SK-N-SH (cell line): ENCODE measurements around the gene FBH1. TPM values are rescaled to one million over a fixed set of nuclear protein-coding genes. Genes with fewer than 3 reads are reported as not detected.
A peak's percentile ranks its signal among the peaks of the same experiment; 100 is the strongest.

ENCODE experiments used
- CTCF ChIA-PET: fragments of 300-600, 350-600 bp; formaldehyde crosslinking; extraction: SDS; loops from one replicate; lab custom pipeline; 2021; lab: Yijun Ruan, JAX
- POLR2A ChIA-PET: fragments of 350-600 bp; sonication (Branson Sonifier 250); formaldehyde crosslinking; extraction: SDS; loops from one replicate; lab custom pipeline; 2020; ENCODE audit warnings: antibody characterized with exemption, inconsistent platforms; lab: Yijun Ruan, JAX
- DNase-seq: peaks from one replicate; pipeline ENCODE4 v3.0.0; 2012
- H2AFZ ChIP-seq: fragments of 200-600 bp; sonication (generic); 2 replicates; pipeline ENCODE4 v1.8.1; 2016; ENCODE audit warnings: antibody characterized with exemption, mild to moderate bottlenecking, low read depth
- H3F3A ChIP-seq: fragments of 200-600 bp; sonication (generic); replicated peaks from 2 replicates; pipeline ENCODE3; 2016; ENCODE audit warnings: antibody characterized with exemption, mild to moderate bottlenecking; ENCODE audit not compliant: insufficient read depth
- H3K27ac ChIP-seq, 2 experiments: fragments of 200-500 bp in 1 of 2; fragments of 200-600 bp in 1 of 2; sonication (Bioruptor generic) in 1 of 2; sonication (generic), shearing (Covaris generic) in 1 of 2; 2 replicates each; pipeline versions ENCODE4 v1.5.1 to v1.6.1; 2014 to 2016; ENCODE audit warnings: low read depth in 2 of 2, inconsistent platforms in 1 of 2, low read length in 1 of 2, mild to moderate bottlenecking in 1 of 2, mixed read lengths in 1 of 2
- H3K27me3 ChIP-seq: fragments of 200-600 bp; sonication (generic), shearing (Covaris generic); 2 replicates; pipeline ENCODE4 v1.6.1; 2016; ENCODE audit warnings: mixed run types; ENCODE audit not compliant: insufficient read depth
- H3K36me3 ChIP-seq, 2 experiments: fragments of 200-500 bp in 1 of 2; fragments of 200-600 bp in 1 of 2; sonication (Bioruptor generic) in 1 of 2; sonication (generic) in 1 of 2; replicated peaks in 1 of 2; 2 replicates each; pipeline versions ENCODE3 to v1.5.1; 2014 to 2016; ENCODE audit warnings: low read length in 1 of 2, mild to moderate bottlenecking in 1 of 2; ENCODE audit not compliant: insufficient read depth in 2 of 2, control insufficient read depth in 1 of 2
- H3K4me1 ChIP-seq, 2 experiments: fragments of 200-500 bp in 1 of 2; fragments of 200-600 bp in 1 of 2; sonication (Bioruptor generic) in 1 of 2; sonication (generic), shearing (Covaris generic) in 1 of 2; 2 replicates each; pipeline versions ENCODE4 v1.5.1 to v1.6.1; 2014 to 2016; ENCODE audit warnings: low read depth in 1 of 2, low read length in 1 of 2, mixed run types in 1 of 2; ENCODE audit not compliant: insufficient read depth in 2 of 2, control insufficient read depth in 1 of 2
- H3K4me2 ChIP-seq: fragments of 200-600 bp; sonication (generic), shearing (Covaris generic); 2 replicates; pipeline ENCODE4 v1.6.1; 2017; ENCODE audit warnings: mixed run types
- H3K4me3 ChIP-seq, 2 experiments: fragments of 200-500 bp in 1 of 2; fragments of 200-600 bp in 1 of 2; sonication (Bioruptor generic) in 1 of 2; sonication (generic), shearing (Covaris generic) in 1 of 2; 2 replicates each; pipeline versions ENCODE4 v1.5.1 to v1.8.1; 2014 to 2016; ENCODE audit warnings: low read depth in 2 of 2, inconsistent platforms in 1 of 2, low read length in 1 of 2, mild to moderate bottlenecking in 1 of 2, mixed read lengths in 1 of 2, moderate library complexity in 1 of 2
- H3K79me2 ChIP-seq: fragments of 200-600 bp; sonication (generic); 2 replicates; pipeline ENCODE4 v1.8.1; 2017; ENCODE audit warnings: mild to moderate bottlenecking; ENCODE audit not compliant: insufficient read depth
- H3K9ac ChIP-seq: fragments of 200-600 bp; sonication (generic); 2 replicates; pipeline ENCODE4 v1.6.1; 2017; ENCODE audit warnings: mixed run types
- H3K9me2 ChIP-seq: fragments of 200-600 bp; sonication (generic); 2 replicates; pipeline ENCODE4 v1.6.1; 2017; ENCODE audit warnings: mixed run types
- H3K9me3 ChIP-seq: fragments of 200-600 bp; sonication (generic); 2 replicates; pipeline ENCODE4 v1.6.1; 2017; ENCODE audit warnings: mixed run types, mild to moderate bottlenecking, moderate library complexity
- H4K20me1 ChIP-seq: fragments of 200-600 bp; sonication (generic); 2 replicates; pipeline ENCODE4 v1.6.1; 2017; ENCODE audit warnings: mild to moderate bottlenecking, mixed run types; ENCODE audit not compliant: insufficient read depth
- CHD2 ChIP-seq: fragments of 150-350 bp; IDR thresholded peaks from 2 replicates; pipeline ENCODE4 v1.6.1; 2018; ENCODE audit warnings: low read length; ENCODE audit not compliant: partially characterized antibody
- FOXM1 ChIP-seq: IDR thresholded peaks from 2 replicates; pipeline ENCODE4 v1.4.0; 2012; ENCODE audit warnings: low read depth, mild to moderate bottlenecking
- JUND ChIP-seq: IDR thresholded peaks from 2 replicates; pipeline ENCODE4 v1.4.0; 2012
- MEF2A ChIP-seq: IDR thresholded peaks from 2 replicates; pipeline ENCODE4 v1.4.0; 2012; ENCODE audit warnings: low read depth, borderline replicate concordance
- MXI1 ChIP-seq: IDR thresholded peaks from 2 replicates; pipeline ENCODE4 v1.6.1; 2012; ENCODE audit warnings: mild to moderate bottlenecking, low read depth, low read length, improper control_type of control experiment
- POLR2AphosphoS5 ChIP-seq: IDR thresholded peaks from 2 replicates; pipeline ENCODE4 v1.6.1; 2012; ENCODE audit warnings: low read depth, low read length
- RXRA ChIP-seq: IDR thresholded peaks from 2 replicates; pipeline ENCODE4 v1.4.0; 2012; ENCODE audit warnings: low read depth, mild to moderate bottlenecking, borderline replicate concordance
- TAF1 ChIP-seq: IDR thresholded peaks from 2 replicates; pipeline ENCODE4 v1.6.1; 2012; ENCODE audit warnings: low read depth, mild to moderate bottlenecking, low read length, moderate library complexity, borderline replicate concordance
- YY1 ChIP-seq: IDR thresholded peaks from 2 replicates; pipeline ENCODE4 v1.4.0; 2012; ENCODE audit warnings: low read depth, mild to moderate bottlenecking
- WGBS: methylation state at CpG from one replicate; pipeline ENCODE4 v1.1.6; 2017; ENCODE audit warnings: low lambda C conversion rate; 5-methylcytosine and 5-hydroxymethylcytosine counted together
- polyA plus RNA-seq, 3 experiments: library from polyadenylated mRNA; depleted of rRNA; stranded (reverse); fragments of >200 nt; gene quantifications; 2 replicates each; pipeline ENCODE4 v1.2.3, GENCODE V29; 2012
- TF ChIP-seq, protein P1 (sequence below): fragments of 150-350 bp; IDR thresholded peaks from 2 replicates; pipeline ENCODE4 v1.6.1; 2016; ENCODE audit warnings: mild to moderate bottlenecking, low read depth, low read length
- TF ChIP-seq, protein P2 (sequence below): IDR thresholded peaks from 2 replicates; pipeline ENCODE4 v1.4.0; 2012; ENCODE audit warnings: low read depth, borderline replicate concordance
- TF ChIP-seq, protein P3 (sequence below): fragments of 200-600 bp; sonication (generic); IDR thresholded peaks from 2 replicates; pipeline ENCODE4 v1.6.1; 2017; ENCODE audit warnings: antibody characterized with exemption, mild to moderate bottlenecking, moderate library complexity
- TF ChIP-seq, protein P4 (sequence below): fragments of 150-350 bp; IDR thresholded peaks from 2 replicates; pipeline ENCODE4 v1.6.1; 2017; ENCODE audit warnings: antibody characterized with exemption, low read length, low read depth, borderline replicate concordance
- TF ChIP-seq, protein P5 (sequence below): IDR thresholded peaks from 2 replicates; pipeline ENCODE4; 2012
- TF ChIP-seq, protein P6 (sequence below): IDR thresholded peaks from 2 replicates; pipeline ENCODE4 v1.4.0; 2012; ENCODE audit warnings: low read depth

FBH1 gene
- polyA plus RNA-seq, 1 of the 3 experiments (the other 2 are of a cell fraction): 60.9 TPM

DNA sequence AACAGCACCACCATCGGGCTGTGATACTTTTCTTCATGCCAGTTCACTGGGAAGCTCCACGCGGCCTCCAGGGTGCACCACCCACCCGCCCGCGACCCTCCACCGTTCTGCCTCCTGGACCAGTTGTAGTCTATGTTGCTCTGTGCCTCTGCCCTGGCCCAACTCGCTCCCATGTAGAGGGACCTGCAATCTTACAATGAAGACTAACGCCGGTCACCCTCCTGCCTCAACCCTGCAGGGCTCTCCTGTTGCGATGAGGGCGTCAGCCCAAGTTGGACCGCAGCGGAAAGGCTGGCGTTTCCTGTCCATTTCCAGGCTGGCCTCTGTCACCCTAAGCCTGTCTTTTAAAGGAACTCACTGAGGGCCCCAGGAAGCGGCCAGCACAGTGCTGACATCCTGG is 52.4 kb downstream of the FBH1 start:
- H3K9ac ChIP-seq: no peak overlapping the region
- POLR2A ChIA-PET: no interaction called here

More for the DNA sequence above, 52.4 kb downstream of the FBH1 start:
- no peak overlapping the region for H2AFZ ChIP-seq
- H3K9me3 ChIP-seq: no peaks in the 10 kb centered on the region
- H3K36me3 ChIP-seq: peaks cover 0 to 8% of the 10 kb centered on the region in 2 experiments
- peaks cover 0 to 23% of the 10 kb centered on the region in 2 experiments; a peak in 2 of 4 replicates for H3K4me1 ChIP-seq
- H3K79me2 ChIP-seq: no peaks in the 10 kb centered on the region
- WGBS: 97% methylated on average over 14 of the region's 16 CpGs
- DNase-seq: no peak
- no peaks in the 10 kb centered on the region for H4K20me1 ChIP-seq
- H3K4me3 ChIP-seq: no peak overlapping the region
- no peak for TF ChIP-seq YY1
- TF ChIP-seq, protein P1, sequence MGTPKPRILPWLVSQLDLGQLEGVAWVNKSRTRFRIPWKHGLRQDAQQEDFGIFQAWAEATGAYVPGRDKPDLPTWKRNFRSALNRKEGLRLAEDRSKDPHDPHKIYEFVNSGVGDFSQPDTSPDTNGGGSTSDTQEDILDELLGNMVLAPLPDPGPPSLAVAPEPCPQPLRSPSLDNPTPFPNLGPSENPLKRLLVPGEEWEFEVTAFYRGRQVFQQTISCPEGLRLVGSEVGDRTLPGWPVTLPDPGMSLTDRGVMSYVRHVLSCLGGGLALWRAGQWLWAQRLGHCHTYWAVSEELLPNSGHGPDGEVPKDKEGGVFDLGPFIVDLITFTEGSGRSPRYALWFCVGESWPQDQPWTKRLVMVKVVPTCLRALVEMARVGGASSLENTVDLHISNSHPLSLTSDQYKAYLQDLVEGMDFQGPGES: no peak
- TF ChIP-seq TAF1: no peak
- TF ChIP-seq POLR2AphosphoS5: no peak
- no peak for TF ChIP-seq CHD2
- TF ChIP-seq, protein P2, sequence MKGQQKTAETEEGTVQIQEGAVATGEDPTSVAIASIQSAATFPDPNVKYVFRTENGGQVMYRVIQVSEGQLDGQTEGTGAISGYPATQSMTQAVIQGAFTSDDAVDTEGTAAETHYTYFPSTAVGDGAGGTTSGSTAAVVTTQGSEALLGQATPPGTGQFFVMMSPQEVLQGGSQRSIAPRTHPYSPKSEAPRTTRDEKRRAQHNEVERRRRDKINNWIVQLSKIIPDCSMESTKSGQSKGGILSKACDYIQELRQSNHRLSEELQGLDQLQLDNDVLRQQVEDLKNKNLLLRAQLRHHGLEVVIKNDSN: no peak
- TF ChIP-seq JUND: no peak
- no peak for TF ChIP-seq MXI1
- TF ChIP-seq, protein P3, sequence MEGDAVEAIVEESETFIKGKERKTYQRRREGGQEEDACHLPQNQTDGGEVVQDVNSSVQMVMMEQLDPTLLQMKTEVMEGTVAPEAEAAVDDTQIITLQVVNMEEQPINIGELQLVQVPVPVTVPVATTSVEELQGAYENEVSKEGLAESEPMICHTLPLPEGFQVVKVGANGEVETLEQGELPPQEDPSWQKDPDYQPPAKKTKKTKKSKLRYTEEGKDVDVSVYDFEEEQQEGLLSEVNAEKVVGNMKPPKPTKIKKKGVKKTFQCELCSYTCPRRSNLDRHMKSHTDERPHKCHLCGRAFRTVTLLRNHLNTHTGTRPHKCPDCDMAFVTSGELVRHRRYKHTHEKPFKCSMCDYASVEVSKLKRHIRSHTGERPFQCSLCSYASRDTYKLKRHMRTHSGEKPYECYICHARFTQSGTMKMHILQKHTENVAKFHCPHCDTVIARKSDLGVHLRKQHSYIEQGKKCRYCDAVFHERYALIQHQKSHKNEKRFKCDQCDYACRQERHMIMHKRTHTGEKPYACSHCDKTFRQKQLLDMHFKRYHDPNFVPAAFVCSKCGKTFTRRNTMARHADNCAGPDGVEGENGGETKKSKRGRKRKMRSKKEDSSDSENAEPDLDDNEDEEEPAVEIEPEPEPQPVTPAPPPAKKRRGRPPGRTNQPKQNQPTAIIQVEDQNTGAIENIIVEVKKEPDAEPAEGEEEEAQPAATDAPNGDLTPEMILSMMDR: no peak
- TF ChIP-seq MEF2A: no peak
- no peak for TF ChIP-seq RXRA
- TF ChIP-seq, protein P4, sequence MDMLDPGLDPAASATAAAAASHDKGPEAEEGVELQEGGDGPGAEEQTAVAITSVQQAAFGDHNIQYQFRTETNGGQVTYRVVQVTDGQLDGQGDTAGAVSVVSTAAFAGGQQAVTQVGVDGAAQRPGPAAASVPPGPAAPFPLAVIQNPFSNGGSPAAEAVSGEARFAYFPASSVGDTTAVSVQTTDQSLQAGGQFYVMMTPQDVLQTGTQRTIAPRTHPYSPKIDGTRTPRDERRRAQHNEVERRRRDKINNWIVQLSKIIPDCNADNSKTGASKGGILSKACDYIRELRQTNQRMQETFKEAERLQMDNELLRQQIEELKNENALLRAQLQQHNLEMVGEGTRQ: no peak
- TF ChIP-seq FOXM1: no peak
- TF ChIP-seq, protein P5, sequence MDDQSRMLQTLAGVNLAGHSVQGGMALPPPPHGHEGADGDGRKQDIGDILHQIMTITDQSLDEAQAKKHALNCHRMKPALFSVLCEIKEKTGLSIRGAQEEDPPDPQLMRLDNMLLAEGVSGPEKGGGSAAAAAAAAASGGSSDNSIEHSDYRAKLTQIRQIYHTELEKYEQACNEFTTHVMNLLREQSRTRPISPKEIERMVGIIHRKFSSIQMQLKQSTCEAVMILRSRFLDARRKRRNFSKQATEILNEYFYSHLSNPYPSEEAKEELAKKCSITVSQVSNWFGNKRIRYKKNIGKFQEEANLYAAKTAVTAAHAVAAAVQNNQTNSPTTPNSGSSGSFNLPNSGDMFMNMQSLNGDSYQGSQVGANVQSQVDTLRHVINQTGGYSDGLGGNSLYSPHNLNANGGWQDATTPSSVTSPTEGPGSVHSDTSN: no peak
- TF ChIP-seq, protein P6, sequence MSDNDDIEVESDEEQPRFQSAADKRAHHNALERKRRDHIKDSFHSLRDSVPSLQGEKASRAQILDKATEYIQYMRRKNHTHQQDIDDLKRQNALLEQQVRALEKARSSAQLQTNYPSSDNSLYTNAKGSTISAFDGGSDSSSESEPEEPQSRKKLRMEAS: no peak
- CTCF ChIA-PET: no interaction called here
- H3K4me2 ChIP-seq: no peak overlapping the region
- H3F3A ChIP-seq: peaks cover 24% of the 10 kb centered on the region
- no peaks in the 10 kb centered on the region for H3K27me3 ChIP-seq
- peak overlapping the region in 1 of 2 experiments; percentile 100; a peak in 1 of 4 replicates for H3K27ac ChIP-seq
- H3K9me2 ChIP-seq: no peaks in the 10 kb centered on the region
